A549 (cell line): ENCODE results near the gene SERPINE2.

ENCODE experiments used
- EP300 ChIP-seq, 2 experiments: fragments of >200 bp; sonication (Bioruptor Twin); formaldehyde crosslinking; IDR thresholded peaks; 2 replicates in 1 of 2; 3 replicates in 1 of 2; pipeline ENCODE4 v1.6.1; 2016 to 2017
- FOXS1 ChIP-seq: fragments of 250-450 bp; sonication (Bioruptor Pico); IDR thresholded peaks from 2 replicates; pipeline ENCODE4 v1.5.0; 2020; ENCODE audit warnings: mild to moderate bottlenecking, moderate library complexity
- JUNB ChIP-seq: fragments of >200 bp; sonication (Bioruptor Twin); formaldehyde crosslinking; IDR thresholded peaks from 2 replicates; pipeline ENCODE4 v1.6.1; 2016
- NFE2L2 ChIP-seq: fragments of 150-350 bp; conservative IDR thresholded peaks from 2 replicates; pipeline ENCODE4 v1.6.1; 2014; ENCODE audit warnings: low read length
- POLR2A ChIP-seq: IDR thresholded peaks from 2 replicates; pipeline ENCODE4 v1.6.1; 2012; ENCODE audit warnings: mild to moderate bottlenecking, low read length
- RAD21 ChIP-seq, 2 experiments: fragments of >200 bp in 1 of 2; sonication (Bioruptor Twin) in 1 of 2; formaldehyde crosslinking in 1 of 2; IDR thresholded peaks in 1 of 2; conservative IDR thresholded peaks in 1 of 2; 2 replicates in 1 of 2; 3 replicates in 1 of 2; pipeline ENCODE4 v1.6.1; 2012 to 2018; ENCODE audit warnings: inconsistent platforms in 1 of 2
- RNF2 ChIP-seq: fragments of 200-600 bp; sonication (generic); IDR thresholded peaks from 2 replicates; pipeline ENCODE4 v1.6.1; 2016; ENCODE audit warnings: low read depth, mild to moderate bottlenecking, antibody characterized with exemption, moderate library complexity, borderline replicate concordance
- TF ChIP-seq, protein P1 (sequence below): fragments of >200 bp; sonication (Bioruptor Twin); formaldehyde crosslinking; IDR thresholded peaks from 3 replicates; pipeline ENCODE4 v1.5.1; 2016
- TF ChIP-seq, protein P2 (sequence below): fragments of >200 bp; sonication (Bioruptor Twin); formaldehyde crosslinking; IDR thresholded peaks from 2 replicates; pipeline ENCODE4 v1.6.1; 2016
- TF ChIP-seq, protein P3 (sequence below): IDR thresholded peaks from 2 replicates; pipeline ENCODE4 v1.6.1; 2012

DNA sequence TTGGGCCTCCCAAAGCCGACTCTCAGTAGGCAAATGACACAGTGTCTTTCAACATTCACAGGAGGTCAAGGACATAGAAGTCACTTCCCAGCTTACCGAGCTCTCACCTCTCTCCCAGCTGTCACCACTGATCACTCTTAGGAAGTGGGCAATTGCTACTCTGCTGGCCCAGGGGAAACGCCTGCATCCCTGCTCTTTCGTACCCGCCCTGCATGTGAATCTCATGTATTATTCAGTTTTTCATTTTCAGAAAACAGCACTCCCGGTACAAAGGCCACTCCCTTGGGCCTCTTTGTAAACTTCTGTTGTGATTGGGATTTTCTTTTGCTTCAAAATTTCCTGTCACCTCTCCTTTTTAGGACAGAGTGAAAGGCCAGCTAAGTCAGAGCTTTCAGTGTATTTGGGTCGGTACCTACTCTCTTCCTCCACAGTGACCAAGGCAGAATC, 66.4 kb downstream of the SERPINE2 start:
- TF ChIP-seq EP300 (IDR thresholded peaks at IDR 0.05), result no peak
- no peak for TF ChIP-seq POLR2A
- TF ChIP-seq RAD21 (conservative IDR thresholded peaks at IDR 0.05 in 1 of 2, IDR thresholded peaks at IDR 0.05 in 1 of 2), result no peak
- TF ChIP-seq, protein P1, sequence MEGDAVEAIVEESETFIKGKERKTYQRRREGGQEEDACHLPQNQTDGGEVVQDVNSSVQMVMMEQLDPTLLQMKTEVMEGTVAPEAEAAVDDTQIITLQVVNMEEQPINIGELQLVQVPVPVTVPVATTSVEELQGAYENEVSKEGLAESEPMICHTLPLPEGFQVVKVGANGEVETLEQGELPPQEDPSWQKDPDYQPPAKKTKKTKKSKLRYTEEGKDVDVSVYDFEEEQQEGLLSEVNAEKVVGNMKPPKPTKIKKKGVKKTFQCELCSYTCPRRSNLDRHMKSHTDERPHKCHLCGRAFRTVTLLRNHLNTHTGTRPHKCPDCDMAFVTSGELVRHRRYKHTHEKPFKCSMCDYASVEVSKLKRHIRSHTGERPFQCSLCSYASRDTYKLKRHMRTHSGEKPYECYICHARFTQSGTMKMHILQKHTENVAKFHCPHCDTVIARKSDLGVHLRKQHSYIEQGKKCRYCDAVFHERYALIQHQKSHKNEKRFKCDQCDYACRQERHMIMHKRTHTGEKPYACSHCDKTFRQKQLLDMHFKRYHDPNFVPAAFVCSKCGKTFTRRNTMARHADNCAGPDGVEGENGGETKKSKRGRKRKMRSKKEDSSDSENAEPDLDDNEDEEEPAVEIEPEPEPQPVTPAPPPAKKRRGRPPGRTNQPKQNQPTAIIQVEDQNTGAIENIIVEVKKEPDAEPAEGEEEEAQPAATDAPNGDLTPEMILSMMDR, result no peak
- TF ChIP-seq RNF2, result no peak
- no peak for TF ChIP-seq FOXS1 (CRISPR knock-in tag)
- TF ChIP-seq, protein P2, sequence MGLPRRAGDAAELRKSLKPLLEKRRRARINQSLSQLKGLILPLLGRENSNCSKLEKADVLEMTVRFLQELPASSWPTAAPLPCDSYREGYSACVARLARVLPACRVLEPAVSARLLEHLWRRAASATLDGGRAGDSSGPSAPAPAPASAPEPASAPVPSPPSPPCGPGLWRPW, result no peak
- TF ChIP-seq, protein P3, sequence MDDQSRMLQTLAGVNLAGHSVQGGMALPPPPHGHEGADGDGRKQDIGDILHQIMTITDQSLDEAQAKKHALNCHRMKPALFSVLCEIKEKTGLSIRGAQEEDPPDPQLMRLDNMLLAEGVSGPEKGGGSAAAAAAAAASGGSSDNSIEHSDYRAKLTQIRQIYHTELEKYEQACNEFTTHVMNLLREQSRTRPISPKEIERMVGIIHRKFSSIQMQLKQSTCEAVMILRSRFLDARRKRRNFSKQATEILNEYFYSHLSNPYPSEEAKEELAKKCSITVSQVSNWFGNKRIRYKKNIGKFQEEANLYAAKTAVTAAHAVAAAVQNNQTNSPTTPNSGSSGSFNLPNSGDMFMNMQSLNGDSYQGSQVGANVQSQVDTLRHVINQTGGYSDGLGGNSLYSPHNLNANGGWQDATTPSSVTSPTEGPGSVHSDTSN, result no peak
- TF ChIP-seq NFE2L2, result no peak
- no peak for TF ChIP-seq JUNB
